OCI-LY1 (cell line): Measurements from ENCODE around the gene CIDEA.

ENCODE experiments used
- H2AFZ ChIP-seq: fragments of 200-600 bp; sonication (generic), shearing (Covaris generic); 2 replicates; pipeline ENCODE4 v1.6.0; 2014; ENCODE audit warnings: antibody characterized with exemption, mild to moderate bottlenecking, low read length
- H3F3A ChIP-seq: fragments of 200-600 bp; sonication (generic), shearing (Covaris generic); 2 replicates; pipeline ENCODE4 v1.6.0; 2014; ENCODE audit warnings: mild to moderate bottlenecking, antibody characterized with exemption, low read length, moderate library complexity; ENCODE audit not compliant: insufficient read depth
- H3K27ac ChIP-seq: fragments of 200-600 bp; sonication (generic); 2 replicates; pipeline ENCODE4 v1.5.1; 2014; ENCODE audit warnings: low read length, mixed run types, mild to moderate bottlenecking, low read depth; ENCODE audit not compliant: poor library complexity, severe bottlenecking
- H3K27me3 ChIP-seq: fragments of 200-600 bp; sonication (generic); 2 replicates; pipeline ENCODE4 v1.6.0; 2014; ENCODE audit warnings: antibody characterized with exemption, mild to moderate bottlenecking, low read length, moderate library complexity; ENCODE audit not compliant: insufficient read depth
- H3K36me3 ChIP-seq: fragments of 200-600 bp; sonication (generic); 2 replicates; pipeline ENCODE4 v1.6.1; 2014; ENCODE audit warnings: mild to moderate bottlenecking, antibody characterized with exemption, low read length, moderate library complexity, mixed read lengths; ENCODE audit not compliant: insufficient read depth
- H3K4me1 ChIP-seq: fragments of 200-600 bp; sonication (generic); 2 replicates; pipeline ENCODE4 v1.5.1; 2014; ENCODE audit warnings: mild to moderate bottlenecking, low read length, moderate library complexity; ENCODE audit not compliant: insufficient read depth, severe bottlenecking
- H3K4me2 ChIP-seq: fragments of 200-600 bp; sonication (generic), shearing (Covaris generic); 2 replicates; pipeline ENCODE4 v1.6.1; 2014; ENCODE audit warnings: low read length
- H3K4me3 ChIP-seq: fragments of 200-600 bp; sonication (generic); 2 replicates; pipeline ENCODE4 v1.5.1; 2014; ENCODE audit warnings: low read length, low read depth, mild to moderate bottlenecking, mixed read lengths; ENCODE audit not compliant: poor library complexity, severe bottlenecking
- H3K79me2 ChIP-seq: fragments of 200-600 bp; shearing (Covaris generic); 2 replicates; pipeline ENCODE4 v1.6.1; 2016; ENCODE audit warnings: mixed run types, low read length, mixed read lengths; ENCODE audit not compliant: insufficient read depth
- H3K9ac ChIP-seq: fragments of 200-600 bp; sonication (generic), shearing (Covaris generic); 2 replicates; pipeline ENCODE4 v1.6.1; 2014; ENCODE audit warnings: mild to moderate bottlenecking, low read length, mixed read lengths
- H3K9me2 ChIP-seq: fragments of 200-600 bp; sonication (generic), shearing (Covaris generic); 2 replicates; pipeline ENCODE4 v1.6.1; 2014; ENCODE audit warnings: low read depth, mild to moderate bottlenecking, low read length, mixed read lengths
- H3K9me3 ChIP-seq: fragments of 200-600 bp; shearing (Covaris generic); 2 replicates; pipeline ENCODE4 v1.6.1; 2014; ENCODE audit warnings: low read length, mixed read lengths
- H4K20me1 ChIP-seq: fragments of 200-600 bp; sonication (generic), shearing (Covaris generic); 2 replicates; pipeline ENCODE4 v1.6.0; 2016; ENCODE audit warnings: mild to moderate bottlenecking, low read length; ENCODE audit not compliant: insufficient read depth
- CTCF ChIP-seq: fragments of 200-600 bp; sonication (generic), shearing (Covaris generic); IDR thresholded peaks from 2 replicates; pipeline ENCODE4 v1.5.1; 2017; ENCODE audit warnings: mild to moderate bottlenecking, antibody characterized with exemption, low read length, moderate library complexity, mixed read lengths
- EZH2 ChIP-seq: fragments of 200-600 bp; sonication (generic), shearing (Covaris generic); IDR thresholded peaks from 2 replicates; pipeline ENCODE4 v1.8.0; 2017; ENCODE audit warnings: borderline replicate concordance, mixed run types, mild to moderate bottlenecking, antibody characterized with exemption, low read length, moderate library complexity, mixed read lengths

The CIDEA gene

GRCh38 chr18:12248926-12249720, 5.0 kb upstream of the CIDEA start:
- Histone ChIP-seq H3K36me3 (no peaks in the 10 kb centered on the region), H3K9me3 (no peaks in the 10 kb centered on the region), H3K27me3 (peaks cover 13% of the 10 kb centered on the region; the same call in 1 of the 2 replicates), H3K9ac (no peak overlapping the region), H3K4me2 (no peak overlapping the region), H3K79me2 (no peaks in the 10 kb centered on the region), H3K27ac (no peak overlapping the region), H2AFZ (no peak overlapping the region), H3K4me3 (no peak overlapping the region), H3K9me2 (no peaks in the 10 kb centered on the region), H3F3A (no peaks in the 10 kb centered on the region), H4K20me1 (no peaks in the 10 kb centered on the region), H3K4me1 (no peaks in the 10 kb centered on the region)
- TF ChIP-seq CTCF: no peak
- TF ChIP-seq EZH2: no peak

- no peaks in the 10 kb centered on the region for H3K36me3 ChIP-seq
- no peaks in the 10 kb centered on the region for H3K9me2 ChIP-seq
- no peaks in the 10 kb centered on the region for H3F3A ChIP-seq
- no peak overlapping the region for H3K4me3 ChIP-seq
- no peaks in the 10 kb centered on the region for H3K79me2 ChIP-seq
- TF ChIP-seq EZH2 (no peak), CTCF (no peak)
- peaks cover 11% of the 10 kb centered on the region; the same call in 1 of the 2 replicates for H3K27me3 ChIP-seq
- no peaks in the 10 kb centered on the region for H4K20me1 ChIP-seq
- H3K4me1 ChIP-seq: no peaks in the 10 kb centered on the region
- H3K4me2 ChIP-seq: no peak overlapping the region
- no peaks in the 10 kb centered on the region for H3K9me3 ChIP-seq
- H3K27ac ChIP-seq: no peak overlapping the region
- H2AFZ ChIP-seq: no peak overlapping the region
- H3K9ac ChIP-seq: no peak overlapping the region
Measured at GRCh38 chr18:12251311-12251710, 2.9 kb upstream of the CIDEA start.

- H3K9me3 ChIP-seq: no peaks in the 10 kb centered on the region
- no peak for TF ChIP-seq CTCF
- no peak for TF ChIP-seq EZH2
- no peaks in the 10 kb centered on the region for H3K36me3 ChIP-seq
- no peak overlapping the region for H3K9ac ChIP-seq
- H3K4me3 ChIP-seq: no peak overlapping the region
- H3K4me2 ChIP-seq: no peak overlapping the region
- peaks cover 13% of the 10 kb centered on the region; the same call in 1 of the 2 replicates for H3K27me3 ChIP-seq
- H4K20me1 ChIP-seq: no peaks in the 10 kb centered on the region
- H3K79me2 ChIP-seq: no peaks in the 10 kb centered on the region
- no peaks in the 10 kb centered on the region for H3F3A ChIP-seq
- H3K27ac ChIP-seq: no peak overlapping the region
- no peaks in the 10 kb centered on the region for H3K4me1 ChIP-seq
- no peak overlapping the region for H2AFZ ChIP-seq
- no peaks in the 10 kb centered on the region for H3K9me2 ChIP-seq
Measured at GRCh38 chr18:12252061-12252460, 2.1 kb upstream of the CIDEA start.
